Measurements from ENCODE around the gene CBX3. TPM values are rescaled to one million over a fixed set of nuclear protein-coding genes. Genes with fewer than 3 reads are reported as not detected.

CBX3 gene
- total RNA-seq, 4 donors from 2014 or later: 41.6 to 72.3 (median 55.6) TPM

Other genes starting within 250 kb of the CBX3 start
- 1 to 10 TPM in 2 of 4 donors, under 1 TPM in 2; 0.33 to 1.4 (median 0.98) TPM for gene NFE2L3, start 49.5 kb upstream of the CBX3 start, total RNA-seq
- 100 to 1,000 TPM; 192 to 303 (median 239) TPM for gene HNRNPA2B1, start 999 bp upstream of the CBX3 start, total RNA-seq
- gene SNX10, start 90.1 kb downstream of the CBX3 start, total RNA-seq: 1 to 10 TPM; 1.8 to 5.0 (median 2.7) TPM

All from thyroid gland (tissue), 4 donors.